HepG2 (cell line): Measurements from ENCODE around the gene TSHZ2.

ENCODE experiments used
- ATF2 ChIP-seq: sonication (generic); formaldehyde crosslinking; IDR thresholded peaks from 2 replicates; pipeline ENCODE4 v1.4.0; 2020; ENCODE audit warnings: missing genetic modification reagents
- ATF5 ChIP-seq: sonication (generic); formaldehyde crosslinking; IDR thresholded peaks from 2 replicates; pipeline ENCODE4 v1.4.0; 2020; ENCODE audit warnings: mild to moderate bottlenecking, low read depth, missing genetic modification reagents
- NR3C1 ChIP-seq: sonication (generic); formaldehyde crosslinking; IDR thresholded peaks from 2 replicates; pipeline ENCODE4 v1.4.0; 2020; ENCODE audit warnings: missing genetic modification reagents
- POLR2A ChIP-seq, 2 experiments: IDR thresholded peaks; 2 replicates each; pipeline ENCODE4 v1.6.1; 2011; ENCODE audit warnings: low read depth in 2 of 2, low read length in 2 of 2, mild to moderate bottlenecking in 1 of 2, moderate library complexity in 1 of 2; ENCODE audit not compliant: insufficient read depth in 1 of 2
- RXRA ChIP-seq: sonication (generic); formaldehyde crosslinking; IDR thresholded peaks from 2 replicates; pipeline ENCODE4 v1.5.1; 2020; ENCODE audit warnings: missing genetic modification reagents
- ZBTB1 ChIP-seq: sonication (generic); formaldehyde crosslinking; IDR thresholded peaks from 2 replicates; pipeline ENCODE4 v1.4.0; 2020; ENCODE audit warnings: missing genetic modification reagents, borderline replicate concordance
- ZNF24 ChIP-seq: fragments of 450-650 bp; IDR thresholded peaks from 2 replicates; pipeline ENCODE4 v1.6.1; 2017; ENCODE audit warnings: antibody characterized with exemption, mild to moderate bottlenecking
- ZNF670 ChIP-seq: sonication (generic); formaldehyde crosslinking; IDR thresholded peaks from 2 replicates; pipeline ENCODE4 v1.8.0; 2022; ENCODE audit warnings: mild to moderate bottlenecking, missing genetic modification reagents, borderline replicate concordance
- ZNF776 ChIP-seq: sonication (generic); formaldehyde crosslinking; IDR thresholded peaks from 2 replicates; pipeline ENCODE4 v1.4.0; 2020; ENCODE audit warnings: mild to moderate bottlenecking, missing genetic modification reagents
- TF ChIP-seq, protein P1 (sequence below): sonication (generic); formaldehyde crosslinking; IDR thresholded peaks from 2 replicates; pipeline ENCODE4 v1.4.0; 2020; ENCODE audit warnings: missing genetic modification reagents

DNA sequence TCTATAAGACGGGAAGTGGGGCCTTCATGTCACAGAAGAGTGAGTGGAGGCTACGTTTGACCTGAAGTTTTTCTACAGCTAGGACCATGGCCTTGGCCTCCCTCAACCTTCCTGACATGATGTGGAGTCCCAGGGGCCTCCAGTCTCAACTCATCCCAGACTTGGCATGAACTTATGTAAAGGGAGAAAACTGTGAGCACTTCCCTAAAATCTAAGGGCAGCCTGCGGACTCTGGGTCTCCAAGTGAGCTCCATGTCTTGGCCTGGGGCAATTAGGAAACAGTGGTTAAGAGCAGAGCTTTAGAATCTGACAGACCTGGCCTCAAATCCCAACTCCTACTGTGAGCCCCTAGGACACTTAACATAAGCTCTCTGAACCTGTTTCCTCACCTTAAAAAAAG, 439.0 kb downstream of the TSHZ2 start:
- TF ChIP-seq, protein P1, sequence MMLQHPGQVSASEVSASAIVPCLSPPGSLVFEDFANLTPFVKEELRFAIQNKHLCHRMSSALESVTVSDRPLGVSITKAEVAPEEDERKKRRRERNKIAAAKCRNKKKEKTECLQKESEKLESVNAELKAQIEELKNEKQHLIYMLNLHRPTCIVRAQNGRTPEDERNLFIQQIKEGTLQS (CRISPR knock-in tag), result no peak
- no peak for TF ChIP-seq ZNF670 (CRISPR knock-in tag)
- no peak for TF ChIP-seq POLR2A (IDR thresholded peaks at IDR 0.05; ENCODE audit: insufficient read depth in 1 of 2, low read depth in 2 of 2, low read length in 2 of 2)
- no peak for TF ChIP-seq ATF5 (CRISPR knock-in tag)
- no peak for TF ChIP-seq NR3C1 (CRISPR knock-in tag)
- no peak for TF ChIP-seq ZBTB1
- TF ChIP-seq RXRA (CRISPR knock-in tag), result no peak
- TF ChIP-seq ZNF24, result no peak
- TF ChIP-seq ATF2, result no peak
- no peak for TF ChIP-seq ZNF776 (CRISPR knock-in tag)
